OCI-LY3 (cell line): ENCODE results near the gene AKR1C2.

Experiments
- CTCF ChIP-seq: fragments of 200-600, 300-600 bp; sonication (generic); IDR thresholded peaks from 2 replicates; pipeline ENCODE4 v1.5.1; 2014; ENCODE audit warnings: antibody characterized with exemption, low read length, low read depth
- EZH2phosphoT487 ChIP-seq: fragments of 200-600 bp; shearing (Covaris generic); IDR thresholded peaks from 2 replicates; pipeline ENCODE4 v1.6.1; 2018; ENCODE audit warnings: antibody characterized with exemption, mixed run types, low read depth

GRCh38 chr10:5036511-5036910 lies 32.9 kb upstream of the AKR1C2 start:
- TF ChIP-seq CTCF = no peak
- no peak for TF ChIP-seq EZH2phosphoT487
